Measurements from ENCODE around the gene ADD3. TPM values are rescaled to one million over a fixed set of nuclear protein-coding genes. Genes with fewer than 3 reads are reported as not detected.

Gene ADD3
- total and polyA plus RNA-seq, 2 of the 13 experiments (the other 11 are each of a cell fraction or from before 2014, with no cell fraction given): 44.7 to 57.5 TPM

GRCh38 chr10:110022716-110023504, 15.1 kb downstream of the ADD3 start:
- H3K9me3 ChIP-seq (ENCODE audit: low read length): no peaks in the 10 kb centered on the region
- ChIA-PET POLR2A (no interaction called here), CTCF (ENCODE audit: low intra/inter-chr PET ratio, low total read pairs) (no interaction called here)
- H3K79me2 ChIP-seq (ENCODE audit: insufficient read depth, low read length): peaks cover 64% of the 10 kb centered on the region
- H4K20me1 ChIP-seq (ENCODE audit: insufficient read depth, low read length): peaks cover 5% of the 10 kb centered on the region; the same call in 1 of the 2 replicates
- no peak for FAIRE-seq
- no peak overlapping the region for H3K4me3 ChIP-seq (replicated peaks in 1 of 3; ENCODE audit: insufficient read depth in 1 of 3, low read depth in 2 of 3, low read length in 3 of 3)
- no peaks in the 10 kb centered on the region; a peak in 1 of 5 replicates for H3K36me3 ChIP-seq (replicated peaks in 1 of 2; ENCODE audit: control insufficient read depth in 1 of 2, insufficient read depth in 2 of 2, low read length in 2 of 2)
- TF ChIP-seq HNRNPL (IDR thresholded peaks at IDR 0.05; ENCODE audit: low read depth, low read length): no peak
- TF ChIP-seq ISX (CRISPR knock-in tag; conservative IDR thresholded peaks at IDR 0.05): no peak
- TF ChIP-seq, protein P1, sequence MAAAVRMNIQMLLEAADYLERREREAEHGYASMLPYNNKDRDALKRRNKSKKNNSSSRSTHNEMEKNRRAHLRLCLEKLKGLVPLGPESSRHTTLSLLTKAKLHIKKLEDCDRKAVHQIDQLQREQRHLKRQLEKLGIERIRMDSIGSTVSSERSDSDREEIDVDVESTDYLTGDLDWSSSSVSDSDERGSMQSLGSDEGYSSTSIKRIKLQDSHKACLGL (CRISPR knock-in tag; IDR thresholded peaks at IDR 0.05): no peak
- no peak for TF ChIP-seq GTF2F1 (IDR thresholded peaks at IDR 0.05; ENCODE audit: low read length)
- TF ChIP-seq IRX3 (CRISPR knock-in tag; IDR thresholded peaks at IDR 0.05; ENCODE audit: borderline replicate concordance, low read depth): no peak
- no peak for TF ChIP-seq PCBP2 (optimal IDR thresholded peaks at IDR 0.05; ENCODE audit: low read depth, low read length, poor library complexity, severe bottlenecking)
- TF ChIP-seq E2F2 (CRISPR knock-in tag; IDR thresholded peaks at IDR 0.05; ENCODE audit: borderline replicate concordance): no peak
- no peak for TF ChIP-seq HMGA1 (CRISPR knock-in tag; conservative IDR thresholded peaks at IDR 0.05)
- TF ChIP-seq ZMAT5 (CRISPR knock-in tag; IDR thresholded peaks at IDR 0.05; ENCODE audit: borderline replicate concordance, low read depth): no peak
- no peak for TF ChIP-seq CEBPB (IDR thresholded peaks at IDR 0.05; ENCODE audit: borderline replicate concordance, low read depth, low read length)
- no peak for TF ChIP-seq TAF15 (IDR thresholded peaks at IDR 0.05; ENCODE audit: low read depth, low read length, poor library complexity, severe bottlenecking)
- TF ChIP-seq MIER2 (CRISPR knock-in tag; IDR thresholded peaks at IDR 0.05): no peak
- H3K4me1 ChIP-seq (ENCODE audit: insufficient read depth, low read length): no peaks in the 10 kb centered on the region
- in situ Hi-C loops (cut with HindIII; ENCODE audit: extremely low pct_ligation_motif_present, low pct_unique_long_range_greater_than_20kb): loop anchor here (25.0 kb wide), 1 partner anchor 136 kb away; no protein-coding TSS in a partner anchor
- H3K27ac ChIP-seq (ENCODE audit: extremely low read length, insufficient read depth, low read length): no peak overlapping the region
- H2AFZ ChIP-seq (ENCODE audit: low read length): no peak overlapping the region
- 95% methylated on average over 2 of the region's 2 CpGs for WGBS (ENCODE audit: low lambda C conversion rate)
- ATAC-seq: no peak
- H3K9ac ChIP-seq (ENCODE audit: insufficient read depth, low read depth, low read length): no peak overlapping the region
- no peak for DNase-seq (ENCODE audit: low spot score)
- H3K27me3 ChIP-seq (ENCODE audit: control insufficient read depth in 1 of 2, insufficient read depth in 2 of 2, low read length in 2 of 2): no peaks in the 10 kb centered on the region
- no peak overlapping the region for H3K4me2 ChIP-seq (ENCODE audit: low read depth, low read length)
- no TSS peak for BruUV-seq (replicated peaks)
- intact Hi-C loops (cut with micrococcal nuclease; ENCODE audit: unreplicated experiment): no loop called here

Measured in HepG2 (cell line).